OCI-LY3 (cell line): ENCODE measurements around the gene STAC2.
A peak's percentile ranks its signal among the peaks of the same experiment; 100 is the strongest.

Experiments used
- EZH2phosphoT487 ChIP-seq: fragments of 200-600 bp; shearing (Covaris generic); IDR thresholded peaks from 2 replicates; pipeline ENCODE4 v1.6.1; 2018; ENCODE audit warnings: antibody characterized with exemption, mixed run types, low read depth
- TF ChIP-seq, protein P1 (sequence below): fragments of 200-600, 300-600 bp; sonication (generic); IDR thresholded peaks from 2 replicates; pipeline ENCODE4 v1.5.1; 2014; ENCODE audit warnings: antibody characterized with exemption, low read length, low read depth

DNA sequence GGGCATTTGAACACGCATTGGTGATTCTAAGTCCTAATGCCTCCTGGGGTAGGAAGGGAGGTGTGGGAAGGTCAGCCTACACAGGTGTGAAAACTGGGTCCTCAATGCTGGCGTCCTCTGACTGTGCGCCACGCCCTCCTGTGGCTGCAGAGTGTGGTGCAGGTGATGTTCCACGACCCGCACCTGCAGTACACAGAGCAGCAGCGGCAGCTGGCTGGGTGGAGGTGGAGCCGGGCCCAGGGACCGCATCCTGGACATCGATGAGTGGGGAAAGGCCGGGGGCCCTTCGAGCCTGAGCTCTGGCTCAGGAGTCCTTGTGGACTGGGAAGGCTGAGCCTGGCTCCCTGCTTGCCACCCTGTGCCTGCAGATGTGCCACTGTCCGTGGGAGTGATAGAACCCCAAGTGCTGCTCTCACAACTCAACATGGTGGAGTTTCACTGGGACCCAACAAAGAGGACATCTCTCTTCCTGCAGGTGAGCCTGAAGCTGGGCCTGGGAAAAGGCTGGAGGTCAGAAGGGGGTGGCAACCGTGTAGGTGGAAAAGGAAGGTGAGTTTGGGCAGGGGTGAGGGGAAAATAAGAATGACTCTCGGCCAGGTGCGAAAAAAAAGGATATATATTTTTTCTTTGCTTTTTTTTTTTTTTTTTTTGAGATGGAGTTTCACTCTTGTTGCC lies 14.0 kb upstream of the STAC2 start:
- TF ChIP-seq, protein P1, sequence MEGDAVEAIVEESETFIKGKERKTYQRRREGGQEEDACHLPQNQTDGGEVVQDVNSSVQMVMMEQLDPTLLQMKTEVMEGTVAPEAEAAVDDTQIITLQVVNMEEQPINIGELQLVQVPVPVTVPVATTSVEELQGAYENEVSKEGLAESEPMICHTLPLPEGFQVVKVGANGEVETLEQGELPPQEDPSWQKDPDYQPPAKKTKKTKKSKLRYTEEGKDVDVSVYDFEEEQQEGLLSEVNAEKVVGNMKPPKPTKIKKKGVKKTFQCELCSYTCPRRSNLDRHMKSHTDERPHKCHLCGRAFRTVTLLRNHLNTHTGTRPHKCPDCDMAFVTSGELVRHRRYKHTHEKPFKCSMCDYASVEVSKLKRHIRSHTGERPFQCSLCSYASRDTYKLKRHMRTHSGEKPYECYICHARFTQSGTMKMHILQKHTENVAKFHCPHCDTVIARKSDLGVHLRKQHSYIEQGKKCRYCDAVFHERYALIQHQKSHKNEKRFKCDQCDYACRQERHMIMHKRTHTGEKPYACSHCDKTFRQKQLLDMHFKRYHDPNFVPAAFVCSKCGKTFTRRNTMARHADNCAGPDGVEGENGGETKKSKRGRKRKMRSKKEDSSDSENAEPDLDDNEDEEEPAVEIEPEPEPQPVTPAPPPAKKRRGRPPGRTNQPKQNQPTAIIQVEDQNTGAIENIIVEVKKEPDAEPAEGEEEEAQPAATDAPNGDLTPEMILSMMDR, result peak; percentile 74
- no peak for TF ChIP-seq EZH2phosphoT487
